CD4-positive, alpha-beta T cell treated with Interleukin-6 at 100 ng/mL for 8 hours (primary cell): ENCODE measurements around the gene TCEANC.
"Not testable (repeated sequence)": the region's sequence is repeated elsewhere in the genome, so short reads cannot be mapped to it uniquely, and the experiment has no call there.

Source experiments
- DNase-seq: peaks from one replicate; pipeline ENCODE4 v3.0.0-alpha.2; 2020; ENCODE audit warnings: mixed read lengths, low spot score

The TCEANC gene, protein sequence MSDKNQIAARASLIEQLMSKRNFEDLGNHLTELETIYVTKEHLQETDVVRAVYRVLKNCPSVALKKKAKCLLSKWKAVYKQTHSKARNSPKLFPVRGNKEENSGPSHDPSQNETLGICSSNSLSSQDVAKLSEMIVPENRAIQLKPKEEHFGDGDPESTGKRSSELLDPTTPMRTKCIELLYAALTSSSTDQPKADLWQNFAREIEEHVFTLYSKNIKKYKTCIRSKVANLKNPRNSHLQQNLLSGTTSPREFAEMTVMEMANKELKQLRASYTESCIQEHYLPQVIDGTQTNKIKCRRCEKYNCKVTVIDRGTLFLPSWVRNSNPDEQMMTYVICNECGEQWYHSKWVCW

DNA sequence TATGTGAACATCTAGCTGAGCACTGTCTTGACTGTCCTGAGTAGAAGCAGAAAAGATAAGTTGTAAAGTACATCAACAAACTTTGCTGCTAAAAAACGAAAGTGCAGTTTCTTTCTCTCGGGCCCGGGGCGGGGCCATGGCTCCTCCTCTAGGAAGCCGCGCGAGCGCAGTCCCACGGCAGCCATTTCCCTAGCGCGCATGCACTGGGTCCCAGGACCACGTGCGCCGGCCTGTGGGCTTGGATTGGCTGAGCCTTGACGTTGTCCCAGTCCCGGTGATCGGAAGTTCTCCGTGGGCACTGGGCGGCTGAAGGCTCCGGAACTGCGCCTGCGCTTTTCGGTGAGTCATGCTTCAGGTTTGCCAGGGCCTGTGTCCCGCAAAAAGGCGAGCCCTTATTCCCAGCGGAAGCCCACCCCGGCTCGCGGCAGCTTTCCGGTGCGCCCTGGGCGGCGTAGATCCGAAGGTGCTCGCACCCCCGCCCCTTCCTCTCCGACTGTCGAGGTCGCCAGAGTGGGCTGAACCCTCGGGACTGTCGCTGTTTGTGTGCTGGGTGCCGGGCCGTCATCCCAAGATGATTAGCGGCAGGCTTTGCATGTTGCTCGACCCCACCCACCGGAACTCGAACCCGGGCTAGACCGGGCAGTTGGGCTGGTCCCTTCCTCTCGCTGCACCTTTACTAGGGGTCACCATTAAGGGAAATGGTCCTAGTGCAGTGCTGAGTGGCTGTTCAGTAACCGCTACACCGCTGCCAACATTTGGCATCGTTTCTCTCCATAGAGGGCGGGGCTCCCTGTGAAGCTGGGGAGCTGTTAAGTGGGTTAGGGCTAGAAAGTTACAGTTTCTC, at the start of gene TCEANC:
Gene TCEANC, plus strand, starts transcription at position 292 of the 844 bp plus-strand sequence. CDS start 9,368 bp downstream, outside the sequence.
- peak; percentile 96 for DNase-seq

DNA sequence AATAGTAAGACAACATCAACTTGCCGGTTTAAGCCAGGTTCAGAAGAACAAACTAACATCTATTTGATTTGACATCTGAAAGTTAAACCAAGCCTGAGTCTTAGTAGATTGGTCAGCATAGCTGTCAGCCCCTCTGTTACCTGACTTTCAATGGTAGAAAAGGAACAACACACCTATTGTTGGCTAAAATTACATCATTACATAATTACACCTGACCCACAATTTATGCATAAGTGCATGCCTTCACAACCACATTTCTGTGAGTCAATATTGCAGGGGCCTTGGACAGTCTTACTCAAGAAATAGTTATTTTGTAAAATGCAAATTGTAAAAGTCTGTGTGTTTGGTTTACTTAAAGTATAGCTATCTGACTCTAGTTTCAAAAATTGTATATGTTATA, 47.3 kb upstream of the TCEANC start:
- DNase-seq = no peak

DNA sequence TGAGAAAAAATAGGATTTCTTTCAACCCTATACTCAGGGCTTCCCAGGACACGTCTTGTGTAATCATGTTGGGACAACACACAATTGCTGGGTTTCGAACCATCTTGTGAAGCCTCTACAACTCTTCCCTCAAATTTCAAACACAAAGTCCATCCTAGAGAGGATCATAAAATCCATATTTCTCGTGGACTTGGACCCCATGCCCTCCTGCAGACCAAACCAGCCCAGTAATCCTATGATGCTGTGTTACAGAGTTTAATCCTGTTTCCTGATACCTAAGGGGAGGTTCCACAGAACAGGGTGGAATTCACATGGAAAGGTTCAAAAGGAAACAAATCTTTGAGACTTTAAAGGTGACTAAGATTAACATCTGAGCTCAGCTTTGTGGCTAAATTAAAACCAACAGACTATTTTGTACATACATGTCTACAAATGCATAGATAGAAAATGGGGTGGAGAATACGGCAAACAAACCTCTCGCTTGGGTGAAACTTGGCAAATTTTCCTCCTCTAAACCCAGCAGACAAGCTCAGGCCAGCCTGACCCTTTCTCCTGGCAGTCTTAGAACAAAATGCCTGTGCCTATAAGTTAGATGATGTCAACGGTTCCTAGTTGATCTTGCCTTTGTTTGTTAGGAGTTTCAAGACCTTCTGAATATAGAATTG, 45.5 kb upstream of the TCEANC start:
- no peak for DNase-seq

DNA sequence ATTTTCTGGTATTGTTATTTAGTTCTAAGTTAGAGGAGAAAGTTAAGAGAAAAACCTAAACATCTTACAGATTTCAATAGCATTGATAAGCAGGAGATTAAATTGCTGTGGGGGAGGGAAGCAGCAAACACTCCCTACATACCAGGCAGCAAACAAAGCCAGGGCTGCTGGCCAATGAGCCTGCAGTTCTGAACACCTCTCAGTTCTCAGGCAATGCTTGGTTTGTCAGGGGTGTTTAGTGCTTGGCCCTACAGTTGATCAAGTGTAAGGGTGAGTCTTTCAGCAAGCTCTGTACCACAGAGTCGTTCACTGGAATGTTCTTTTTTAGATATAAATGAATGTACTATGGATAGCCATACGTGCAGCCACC, 45.0 kb upstream of the TCEANC start:
- DNase-seq = no peak

DNA sequence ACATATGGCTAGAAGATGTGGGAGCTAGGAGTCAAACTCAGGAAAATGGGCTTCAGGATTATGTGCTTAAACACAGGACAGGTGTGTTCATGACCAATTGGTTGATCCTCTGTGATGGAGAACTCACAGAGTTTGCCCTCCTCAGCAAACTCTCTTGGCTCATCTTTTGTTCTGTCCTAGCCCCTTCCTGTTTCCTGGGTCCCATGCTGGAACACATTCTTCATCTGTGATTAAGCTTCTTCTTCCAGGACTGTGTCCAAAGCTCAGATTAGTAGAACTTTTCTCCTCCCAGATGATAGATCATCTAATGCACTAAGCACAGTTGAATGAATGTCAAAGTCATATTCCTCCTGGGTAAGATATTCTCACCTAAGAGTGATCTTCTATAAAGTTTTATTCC, 38.8 kb upstream of the TCEANC start:
- DNase-seq = no peak

DNA sequence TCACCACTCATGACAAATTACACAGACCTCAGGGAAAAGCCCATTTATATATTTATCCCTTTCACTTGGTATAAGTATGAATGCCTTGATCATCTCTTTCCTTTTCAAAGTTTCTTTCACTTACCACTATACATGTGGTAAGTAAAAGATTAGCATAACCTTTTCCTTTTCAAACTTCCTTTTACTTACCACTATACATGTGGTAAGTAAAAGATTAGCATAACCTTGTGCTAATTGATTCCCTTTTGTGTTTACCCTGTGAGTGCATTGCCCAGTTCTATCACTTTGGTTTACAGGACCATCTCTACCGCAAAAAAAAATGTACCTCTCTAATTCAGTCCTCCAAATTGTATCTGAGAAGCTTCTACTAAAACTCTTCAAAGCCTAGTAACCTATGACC, 32.7 kb upstream of the TCEANC start:
- no peak for DNase-seq

DNA sequence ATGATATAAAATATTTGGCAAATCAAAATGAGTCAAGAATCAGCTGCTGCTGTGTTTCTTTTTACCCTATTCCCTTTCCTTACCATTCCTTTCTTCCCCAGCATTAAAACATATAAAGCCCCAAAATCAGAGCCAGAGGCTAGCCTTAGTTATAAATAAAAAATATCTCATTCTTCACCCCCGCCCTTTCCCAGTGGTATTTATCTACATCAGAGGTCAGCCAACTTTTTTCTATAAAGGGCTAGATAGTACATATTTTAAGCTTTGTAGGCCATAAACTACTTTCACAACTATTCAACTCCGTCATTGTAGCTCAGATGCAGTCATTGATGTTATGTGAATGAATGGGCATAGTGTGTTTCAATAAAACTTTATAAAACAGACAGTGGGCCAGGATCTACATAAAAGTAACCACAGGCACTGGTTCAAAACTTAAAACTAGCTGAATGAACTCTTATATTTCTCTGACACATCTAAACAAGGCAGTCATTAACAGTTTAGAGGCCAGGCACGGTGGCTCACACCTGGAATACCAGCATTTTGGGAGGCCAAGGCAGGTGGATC, 30.5 kb upstream of the TCEANC start:
- DNase-seq = no peak

DNA sequence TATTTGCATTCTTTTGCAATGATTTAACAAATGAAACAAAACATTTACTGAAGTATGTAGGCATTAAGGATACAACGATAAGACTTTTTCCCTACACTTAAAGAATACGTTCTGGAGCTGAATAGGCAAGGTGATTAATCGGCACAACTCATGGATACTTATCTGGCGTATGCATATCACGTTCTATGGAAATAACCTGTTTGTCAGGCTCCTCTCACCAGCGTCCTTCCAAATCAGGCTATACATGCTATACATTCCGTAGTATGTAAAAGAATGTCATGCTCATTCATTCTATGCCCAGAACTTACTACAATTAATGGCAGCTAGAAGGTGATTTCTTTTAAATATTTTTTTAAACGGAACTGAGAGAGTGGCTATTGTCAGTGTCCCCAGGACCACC, 25.6 kb upstream of the TCEANC start:
- no peak for DNase-seq

DNA sequence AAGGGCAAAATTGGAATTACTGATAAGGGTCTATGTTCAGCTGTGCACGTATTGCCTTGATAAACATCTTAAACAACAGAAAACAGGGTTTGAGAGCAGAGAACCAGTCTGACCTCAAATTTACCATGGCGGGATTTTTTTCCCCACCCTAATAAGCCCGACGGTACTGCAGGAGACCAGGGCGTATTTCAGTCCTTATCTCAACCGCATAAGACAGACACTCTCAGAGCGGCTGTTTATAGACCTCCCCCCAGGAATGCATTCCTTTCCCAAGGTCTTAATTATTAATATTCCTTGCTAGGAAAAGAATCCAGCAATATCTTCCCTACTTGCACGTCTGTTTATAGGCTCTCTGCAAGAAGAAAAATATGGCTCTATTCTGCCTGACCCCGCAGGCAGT, 15.7 kb upstream of the TCEANC start:
- DNase-seq = not testable (repeated sequence)

DNA sequence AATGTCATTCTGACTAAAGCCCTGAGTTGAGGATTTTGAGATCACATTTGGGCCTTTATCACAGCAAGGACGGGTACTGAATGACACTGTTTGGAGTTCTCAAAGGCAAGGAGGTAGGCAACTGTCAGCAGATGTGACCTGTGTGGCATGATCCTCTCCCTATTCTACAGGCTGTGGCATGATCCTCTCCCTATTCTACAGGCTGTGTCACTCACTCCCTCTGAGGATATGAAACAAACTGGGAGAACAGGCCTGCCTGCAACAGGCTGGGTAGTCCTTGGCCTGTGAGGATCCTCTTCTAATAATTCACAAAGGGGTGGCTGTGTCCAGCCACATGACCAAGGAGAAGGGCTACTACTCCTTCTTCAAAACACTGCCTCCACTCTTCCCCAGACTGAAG, 14.9 kb upstream of the TCEANC start:
- no peak for DNase-seq

DNA sequence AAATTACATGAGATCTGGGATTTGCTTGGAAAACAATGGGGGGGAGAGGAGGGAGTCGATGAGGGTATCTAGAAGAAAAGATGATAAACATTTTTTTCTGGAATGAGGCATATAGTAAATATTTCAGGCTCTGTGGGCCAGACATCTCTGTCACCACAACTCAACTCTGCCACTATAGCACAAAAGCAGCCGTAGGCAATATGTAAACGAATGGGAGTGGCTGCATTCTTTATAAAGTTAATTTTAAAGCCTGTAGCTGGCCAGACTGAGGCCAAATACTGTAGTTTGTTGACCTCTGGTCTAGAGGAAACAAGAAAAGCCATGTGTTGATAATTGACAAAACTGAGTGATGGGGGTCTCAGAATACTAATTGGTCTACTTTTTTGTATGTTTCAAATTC, 14.1 kb upstream of the TCEANC start:
- DNase-seq = no peak

DNA sequence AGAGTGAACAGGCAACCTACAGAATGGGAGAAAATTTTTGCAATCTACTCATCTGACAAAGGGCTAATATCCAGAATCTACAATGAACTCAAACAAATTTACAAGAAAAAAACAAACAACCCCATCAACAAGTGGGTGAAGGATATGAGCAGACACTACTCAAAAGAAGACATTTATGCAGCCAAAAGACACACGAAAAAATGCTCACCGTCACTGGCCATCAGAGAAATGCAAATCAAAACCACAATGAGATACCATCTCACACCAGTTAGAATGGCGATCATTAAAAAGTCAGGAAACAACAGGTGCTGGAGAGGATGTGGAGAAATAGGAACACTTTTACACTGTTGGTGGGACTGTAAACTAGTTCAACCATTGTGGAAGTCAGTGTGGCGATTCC, 11.3 kb upstream of the TCEANC start:
- not testable (repeated sequence) for DNase-seq

DNA sequence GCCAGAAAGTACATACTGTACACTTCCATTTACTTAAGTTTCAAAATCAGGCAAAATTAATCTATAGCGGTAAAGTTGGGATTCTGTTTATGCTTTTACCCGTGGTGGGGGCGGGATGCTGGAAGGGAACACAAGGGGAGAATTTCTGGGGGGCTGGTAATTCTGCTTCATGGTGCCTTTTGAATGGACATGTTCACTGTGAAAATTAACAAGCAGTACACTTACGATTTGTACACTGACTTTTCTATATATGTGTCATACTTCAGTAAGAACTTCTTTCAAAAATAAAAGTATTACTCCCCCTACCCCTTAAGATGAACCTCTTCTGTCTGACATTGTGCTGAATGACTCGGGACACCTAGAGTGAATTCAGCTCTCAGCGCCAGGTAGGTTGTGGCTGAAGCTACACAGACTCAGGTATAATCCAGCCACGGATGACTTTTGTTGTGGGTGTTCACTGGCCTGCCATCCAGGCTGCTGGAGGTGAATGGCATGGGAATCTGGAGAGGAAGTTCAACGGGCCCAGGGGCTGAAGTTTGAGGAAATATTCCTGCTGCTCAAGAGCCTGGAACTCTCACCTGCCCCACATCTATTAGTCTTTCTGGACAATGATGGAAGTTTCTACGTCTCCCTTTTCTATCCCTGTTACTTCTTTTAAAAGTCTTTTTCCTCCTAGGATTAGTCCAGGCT, 7.3 kb upstream of the TCEANC start:
- no peak for DNase-seq

DNA sequence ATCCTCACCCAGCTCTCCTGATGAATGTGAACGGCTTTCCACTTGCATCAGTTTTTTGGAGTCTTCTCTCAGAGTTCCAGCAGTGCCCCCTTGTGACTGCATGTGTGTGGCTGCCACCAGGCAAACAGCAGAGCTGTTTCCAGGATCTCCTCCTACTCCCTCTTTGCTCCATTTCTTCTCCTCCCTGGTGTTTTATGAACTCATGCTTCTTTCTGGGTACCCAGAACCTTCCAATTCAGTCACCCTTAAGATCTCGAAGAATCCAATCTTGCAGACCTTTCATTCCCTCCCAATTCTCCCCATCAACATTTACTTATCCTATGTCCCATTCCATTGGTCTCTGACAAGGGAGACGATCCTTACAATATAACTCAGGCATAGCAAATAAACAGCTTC, 6.8 kb upstream of the TCEANC start:
- DNase-seq = peak; percentile 12

DNA sequence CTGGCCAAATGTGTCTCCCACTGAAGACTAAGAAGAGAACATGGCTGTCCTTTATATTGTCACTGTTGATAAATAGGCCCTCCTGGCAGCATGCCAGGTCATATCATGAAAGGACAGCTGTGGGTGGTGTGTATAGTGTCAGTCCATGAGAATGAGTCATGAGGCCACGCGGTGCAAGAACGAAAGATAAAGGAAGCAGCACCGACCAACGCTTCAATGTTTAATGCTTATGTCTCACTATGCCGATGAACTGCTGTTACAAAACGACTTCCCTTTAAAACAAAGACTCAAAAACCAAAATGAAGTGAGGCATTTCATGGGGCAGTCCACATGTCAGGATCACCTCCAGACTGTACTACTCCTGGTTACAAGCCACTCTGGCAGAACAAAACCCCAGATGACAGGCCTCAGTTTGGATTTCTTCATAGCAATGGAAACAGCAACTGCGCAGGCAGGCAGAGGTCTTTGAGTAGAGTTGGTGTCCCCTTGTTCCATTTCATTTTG, 5.2 kb upstream of the TCEANC start:
- DNase-seq = peak; percentile 53

DNA sequence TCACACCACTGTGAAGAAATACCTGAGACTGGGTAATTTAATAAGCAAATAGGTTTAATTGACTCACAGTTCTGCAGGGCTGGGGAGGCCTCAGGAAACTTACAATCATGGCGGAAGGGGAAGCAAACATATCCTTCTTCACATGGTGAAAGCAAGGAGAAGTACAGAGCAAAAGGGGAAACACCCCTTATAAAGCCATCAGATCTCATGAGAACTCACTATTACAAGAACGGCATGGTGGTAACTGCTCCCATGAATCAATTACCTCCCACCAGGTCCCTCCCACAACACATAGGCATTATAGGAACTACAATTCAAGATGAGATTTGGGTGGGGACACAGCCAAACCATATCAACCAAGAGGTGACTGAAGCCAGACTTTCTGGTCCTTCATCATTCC, 4.6 kb upstream of the TCEANC start:
- DNase-seq = not testable (repeated sequence)

DNA sequence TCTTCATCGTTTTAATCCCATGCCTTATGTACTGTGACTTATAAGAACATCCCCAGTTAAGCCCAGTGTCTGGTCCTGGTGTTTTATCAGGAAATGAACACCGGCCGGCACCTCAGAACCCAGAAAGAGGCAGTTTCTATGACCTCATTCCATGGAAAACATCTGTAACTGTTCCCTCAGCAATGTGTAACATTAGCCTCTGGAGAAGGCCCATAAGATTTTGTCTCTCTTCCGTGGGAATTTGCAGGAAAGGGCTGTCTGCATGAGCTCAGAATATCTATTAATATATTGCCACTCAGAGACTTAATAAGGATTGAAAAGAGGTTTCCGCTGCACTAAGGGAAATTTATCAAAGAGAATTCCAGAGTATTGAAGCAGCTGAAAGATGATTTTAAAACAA, 3.1 kb upstream of the TCEANC start:
- DNase-seq = no peak

DNA sequence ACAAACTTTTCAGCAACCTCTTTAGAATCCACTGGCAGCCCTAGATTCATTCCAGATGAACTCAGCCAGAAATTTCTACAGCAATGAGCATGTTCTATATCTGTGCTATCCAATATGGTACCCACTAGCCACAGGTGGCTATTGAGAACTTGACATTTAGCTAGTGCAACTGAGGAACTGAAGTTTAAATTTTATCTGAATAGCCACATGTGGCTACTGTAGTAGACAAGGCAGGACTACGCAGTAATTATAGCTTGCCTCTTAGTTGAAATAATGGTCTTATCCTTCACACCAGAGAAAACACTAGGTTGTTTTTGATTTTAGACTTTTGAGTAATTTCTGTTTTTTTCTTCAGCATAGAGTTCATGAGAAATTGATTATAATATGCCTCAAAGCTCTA, 2.6 kb upstream of the TCEANC start:
- no peak for DNase-seq

DNA sequence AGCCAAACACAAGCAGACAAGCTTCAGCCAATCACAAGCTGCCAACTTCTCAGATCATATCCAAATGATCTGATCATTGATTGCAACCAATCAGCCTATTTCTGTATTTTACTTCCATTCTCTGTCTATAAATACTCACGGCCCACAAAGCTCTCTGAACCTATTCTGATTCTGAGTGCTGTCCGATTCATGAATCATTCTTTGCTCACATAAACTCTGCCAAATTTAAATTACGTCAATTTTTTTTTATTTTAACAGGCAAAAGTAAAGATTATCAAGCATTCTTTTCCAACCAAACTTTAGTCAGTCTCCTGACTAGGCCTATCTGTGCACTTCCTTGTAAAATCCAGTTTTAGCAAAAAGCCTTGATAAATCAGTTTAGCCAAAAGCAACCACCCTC, 1.8 kb upstream of the TCEANC start:
- DNase-seq = no peak

DNA sequence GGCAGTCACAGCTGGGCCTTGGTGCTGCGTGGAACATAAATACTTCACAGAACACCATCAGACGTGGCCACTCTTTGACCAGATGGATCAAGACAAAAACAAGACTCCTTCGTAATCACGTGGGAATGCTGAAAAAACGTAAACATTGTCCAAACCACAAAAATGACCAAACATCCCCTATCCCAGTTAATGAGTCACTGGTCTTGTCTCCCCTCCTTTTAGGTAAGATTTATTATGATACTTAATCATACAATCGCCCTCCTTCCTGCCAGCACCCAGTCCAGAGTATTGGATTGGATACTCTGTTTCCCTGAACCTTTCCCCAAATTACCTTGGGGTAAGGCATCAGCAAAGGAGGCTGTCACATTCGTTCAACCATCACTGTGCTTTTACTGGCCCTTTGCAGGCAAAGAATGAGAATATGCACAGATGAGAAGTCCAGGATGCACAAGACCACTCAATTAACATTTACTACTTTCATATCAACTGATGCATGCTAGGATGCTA, 601 bp upstream of the TCEANC start:
- DNase-seq = no peak

DNA sequence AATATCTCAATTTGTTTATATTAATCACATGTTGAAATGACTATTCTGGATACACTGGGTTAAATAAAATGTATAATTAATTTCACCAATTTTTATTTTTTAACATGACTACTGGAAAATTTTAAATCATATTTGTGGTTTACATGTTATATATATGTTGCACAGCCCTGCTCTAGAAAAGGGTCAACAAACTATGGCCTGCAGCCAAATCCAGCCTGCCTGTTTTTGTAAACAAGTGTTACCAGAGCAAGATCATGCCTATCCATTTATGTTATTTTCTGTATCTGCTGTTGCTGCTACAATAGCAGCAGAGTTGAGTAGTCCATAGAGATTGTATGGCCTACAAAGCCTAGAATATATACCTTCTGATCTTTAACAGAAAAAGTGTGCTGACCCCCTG, 1.2 kb downstream of the TCEANC start:
- no peak for DNase-seq

DNA sequence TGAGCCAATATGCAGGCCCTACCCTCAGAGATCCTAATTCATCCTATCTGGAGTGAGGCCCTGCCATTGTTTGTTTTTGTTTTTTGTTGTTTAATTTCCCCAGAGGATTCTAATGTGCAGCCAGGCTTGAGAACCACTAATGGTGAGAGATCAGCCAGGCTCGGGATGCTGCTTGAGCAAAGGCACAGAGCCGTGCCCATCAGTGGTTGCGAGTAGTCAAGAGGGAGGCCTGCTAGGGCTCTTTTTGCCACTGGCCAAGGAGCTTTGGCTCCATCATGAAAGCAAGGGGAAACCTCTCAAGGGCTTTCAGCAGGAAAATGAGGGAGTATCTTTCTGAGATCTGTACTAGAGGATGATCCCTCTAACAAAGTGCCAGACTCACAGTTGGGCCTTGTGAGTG, 2.7 kb downstream of the TCEANC start:
- DNase-seq = no peak
